ENCODE data around the gene SNX13. TPM values are rescaled to one million over a fixed set of nuclear protein-coding genes. Genes with fewer than 3 reads are reported as not detected.

Gene SNX13
- total RNA-seq, 1 donor from 2014 or later: 86.9 TPM

GRCh38 chr7:17779381-17779780, 160.9 kb downstream of the SNX13 start:
- DNase-seq: no peak

- no peak for DNase-seq
Measured at GRCh38 chr7:17774716-17775288, 165.5 kb downstream of the SNX13 start.

DNA sequence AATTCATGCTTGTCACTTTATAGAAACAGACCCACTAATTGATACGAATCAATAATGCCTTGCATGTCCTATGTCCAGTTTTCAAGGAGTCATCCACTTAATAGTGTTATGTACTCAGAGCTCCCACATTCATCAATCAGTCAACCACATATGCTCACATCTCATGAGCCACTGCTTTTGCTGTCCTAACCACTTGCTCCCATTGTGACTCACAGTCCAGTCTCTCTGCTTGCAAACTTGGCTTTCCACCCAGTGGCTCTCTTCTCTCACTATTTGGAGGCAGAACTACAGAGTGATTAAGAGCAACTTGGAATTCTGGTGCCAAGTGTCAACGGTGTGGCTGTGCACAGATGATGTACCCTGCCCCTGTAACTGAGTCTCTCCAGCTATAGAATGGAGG, 166.0 kb downstream of the SNX13 start:
- no peak for DNase-seq

GRCh38 chr7:17773289-17773626, 167.0 kb downstream of the SNX13 start:
- DNase-seq: no peak

- no peak for DNase-seq
Measured at GRCh38 chr7:17772581-17773288, 167.6 kb downstream of the SNX13 start.

GRCh38 chr7:17771901-17772408, 168.3 kb downstream of the SNX13 start:
- no peak for DNase-seq

DNA sequence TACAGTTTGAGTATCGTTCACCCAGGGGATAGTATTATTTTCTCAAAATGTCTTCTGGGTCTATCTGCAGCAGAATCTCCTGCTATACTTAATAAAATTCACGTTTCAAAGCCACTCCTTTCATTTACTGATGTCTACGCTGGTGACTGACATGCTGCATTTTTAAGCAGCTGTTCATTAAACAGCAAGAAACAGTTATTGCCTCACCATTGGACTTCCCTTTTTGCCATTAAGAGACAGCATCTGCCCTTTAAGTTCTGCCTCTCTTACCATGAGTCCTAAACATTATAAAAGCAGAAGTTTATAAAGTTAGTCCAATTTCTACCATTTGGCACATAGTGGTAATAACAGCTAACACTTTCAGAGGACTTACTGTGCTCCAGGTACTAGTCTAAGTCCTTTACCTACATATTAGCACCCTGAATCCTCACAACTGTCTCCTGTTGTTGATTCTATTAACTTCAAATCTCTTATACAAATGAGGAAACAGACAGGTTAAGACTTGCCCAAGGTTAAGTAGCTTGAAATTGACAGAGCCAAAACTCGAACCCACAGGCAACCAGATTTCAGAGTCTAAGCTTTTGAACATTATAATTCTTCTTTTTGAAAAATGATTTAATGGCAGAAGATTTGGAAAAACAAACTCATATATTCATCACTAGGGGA, 169.5 kb downstream of the SNX13 start:
- no peak for DNase-seq

GRCh38 chr7:17769918-17770317, 170.4 kb downstream of the SNX13 start:
- no peak for DNase-seq

DNA sequence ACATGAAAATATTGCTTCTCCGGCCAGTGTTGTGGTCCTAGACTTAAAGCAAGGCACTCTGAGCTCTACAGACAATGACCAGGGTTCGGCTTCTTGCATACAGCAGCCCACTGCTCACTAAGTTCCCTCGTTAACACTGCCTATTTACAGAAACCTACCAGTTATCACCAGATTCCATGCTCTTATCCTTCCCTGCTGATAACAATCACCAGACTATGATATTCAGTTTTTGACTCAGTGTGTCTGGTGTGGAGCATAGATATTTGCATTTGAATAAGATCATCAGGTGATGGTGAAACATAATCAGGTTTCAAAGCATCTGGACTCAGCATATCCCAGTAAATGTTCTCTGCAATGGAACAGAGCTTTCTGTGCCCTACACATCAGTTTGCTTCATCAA, 182.3 kb downstream of the SNX13 start:
- no peak for DNase-seq

DNA sequence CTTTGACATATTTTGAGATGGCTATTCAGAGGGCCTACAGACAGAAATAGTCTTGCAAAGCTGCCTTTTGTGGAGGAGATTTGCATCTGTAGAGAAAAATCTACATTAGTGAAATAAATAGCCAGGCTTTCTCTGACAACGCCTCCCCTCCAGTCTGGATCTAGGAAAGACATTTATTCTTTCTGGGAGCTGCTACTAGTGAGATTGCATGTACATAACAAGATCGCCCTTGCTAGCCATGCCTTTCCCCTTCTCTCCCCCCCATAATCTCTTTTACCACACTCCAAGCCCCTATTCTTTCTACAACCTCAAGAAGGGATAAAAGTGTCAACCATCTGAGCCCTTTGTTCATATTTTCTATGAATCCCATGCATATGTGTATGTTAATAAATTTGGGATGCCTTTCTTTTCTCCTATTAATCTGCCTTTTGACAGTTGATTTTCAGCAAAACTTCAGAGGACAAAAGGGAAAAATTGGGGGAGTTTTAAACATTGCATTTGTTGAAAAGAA, 194.2 kb downstream of the SNX13 start:
- DNase-seq: no peak

GRCh38 chr7:17745610-17746009, 194.7 kb downstream of the SNX13 start:
- DNase-seq: no peak

DNA sequence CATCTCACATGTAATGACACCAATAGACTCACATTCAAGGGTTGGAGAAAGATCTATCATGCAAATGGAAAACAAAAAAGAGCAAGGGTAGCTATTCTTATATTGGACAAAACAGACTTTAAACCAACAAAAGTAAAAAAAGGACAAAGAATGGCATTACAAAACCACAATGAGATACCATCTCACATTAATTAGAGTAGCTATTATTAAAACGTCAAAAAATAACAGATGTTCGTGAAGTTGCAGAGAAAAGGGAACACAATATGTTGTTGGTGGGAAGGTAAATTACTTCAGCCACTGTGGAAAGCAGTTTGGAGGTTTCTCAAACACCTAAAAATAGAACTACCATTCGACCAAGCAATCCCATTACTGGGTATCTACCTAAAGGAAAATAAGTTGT, 197.0 kb downstream of the SNX13 start:
- DNase-seq: no peak

DNA sequence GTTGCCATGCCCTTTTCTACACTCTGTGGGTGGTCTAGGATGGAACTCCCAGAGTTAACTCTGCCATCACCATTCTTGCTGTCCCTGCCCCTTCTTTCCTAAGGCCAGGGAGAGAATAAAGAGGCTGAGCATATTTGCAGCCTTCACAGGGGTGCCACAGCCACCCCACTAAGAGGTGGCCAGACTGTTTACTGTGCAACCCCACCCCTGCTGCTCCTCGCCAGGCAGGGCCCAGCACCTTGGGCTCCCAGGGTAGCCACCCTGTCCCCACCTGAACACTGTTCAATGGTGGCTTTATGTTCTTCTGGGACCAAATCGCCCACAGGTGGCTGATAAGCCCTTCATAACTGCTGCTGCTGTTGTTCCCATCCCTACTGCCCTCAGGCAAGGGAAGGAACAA, 198.9 kb downstream of the SNX13 start:
- no peak for DNase-seq

Other genes starting within 250 kb of the SNX13 start
- not detected for gene PRPS1L1, start 87.4 kb upstream of the SNX13 start, total RNA-seq